Neural crest cell (in vitro differentiated cells): ENCODE measurements around the gene PCDHB8. TPM values are rescaled to one million over a fixed set of nuclear protein-coding genes. Genes with fewer than 3 reads are reported as not detected.
"Not testable (repeated sequence)": the region's sequence is repeated elsewhere in the genome, so short reads cannot be mapped to it uniquely, and the experiment has no call there.

ENCODE experiments used
- DNase-seq: peaks from one replicate; pipeline ENCODE4 v3.0.0; 2021; ENCODE audit warnings: low read depth, mixed read lengths, low spot score
- H3K27ac Mint-ChIP-seq: one replicate; pipeline ENCODE4 v1.8.0; 2021; ENCODE audit warnings: mild to moderate bottlenecking, mixed read lengths; ENCODE audit not compliant: unreplicated experiment
- H3K27me3 Mint-ChIP-seq: 2 replicates; pipeline ENCODE4 v1.8.0; 2021; ENCODE audit warnings: low read depth, mild to moderate bottlenecking, mixed read lengths
- H3K36me3 Mint-ChIP-seq: 2 replicates; pipeline ENCODE4 v1.8.0; 2021; ENCODE audit warnings: low read depth, mild to moderate bottlenecking, mixed read lengths
- H3K4me1 Mint-ChIP-seq: 2 replicates; pipeline ENCODE4 v1.8.0; 2021; ENCODE audit warnings: mixed read lengths
- H3K4me3 Mint-ChIP-seq: one replicate; pipeline ENCODE4 v1.8.0; 2021; ENCODE audit warnings: mild to moderate bottlenecking, mixed read lengths
- H3K9me3 Mint-ChIP-seq: 2 replicates; pipeline ENCODE4 v1.8.0; 2021; ENCODE audit warnings: mixed read lengths
- CTCF ChIP-seq: fragments of 200-600 bp; sonication (generic); conservative IDR thresholded peaks from 2 replicates; pipeline ENCODE4 v1.5.0; 2021; ENCODE audit warnings: antibody characterized with exemption, mild to moderate bottlenecking
- total RNA-seq: library from RNA; stranded (reverse); gene quantifications from 2 replicates; pipeline ENCODE4 v1.2.1, GENCODE V29; 2021

PCDHB8 gene
- total RNA-seq, 1 donor from 2014 or later, result 1.8 TPM

GRCh38 chr5:141150993-141151325 is 26.6 kb upstream of the PCDHB8 start:
- H3K4me3 Mint-ChIP-seq, result no peak overlapping the region
- H3K27ac Mint-ChIP-seq, result no peak overlapping the region
- peaks cover 19% of the 10 kb centered on the region for H3K9me3 Mint-ChIP-seq
- peaks cover 37% of the 10 kb centered on the region for H3K36me3 Mint-ChIP-seq
- H3K27me3 Mint-ChIP-seq, result no peaks in the 10 kb centered on the region
- no peak for TF ChIP-seq CTCF
- no peak for DNase-seq
- H3K4me1 Mint-ChIP-seq, result no peaks in the 10 kb centered on the region

GRCh38 chr5:141151632-141152031 is 26.0 kb upstream of the PCDHB8 start:
- Mint-ChIP-seq H3K9me3 (peaks cover 24% of the 10 kb centered on the region), H3K36me3 (peaks cover 44% of the 10 kb centered on the region)
- not testable (repeated sequence) for DNase-seq, H3K4me1 Mint-ChIP-seq, H3K27me3 Mint-ChIP-seq, H3K4me3 Mint-ChIP-seq, H3K27ac Mint-ChIP-seq

GRCh38 chr5:141152096-141152495 is 25.5 kb upstream of the PCDHB8 start:
- H3K27me3 Mint-ChIP-seq, H3K4me3 Mint-ChIP-seq, H3K4me1 Mint-ChIP-seq, DNase-seq, H3K27ac Mint-ChIP-seq: not testable (repeated sequence)
- H3K9me3 Mint-ChIP-seq, result peaks cover 25% of the 10 kb centered on the region
- peaks cover 49% of the 10 kb centered on the region for H3K36me3 Mint-ChIP-seq

- Mint-ChIP-seq H3K4me1 (no peaks in the 10 kb centered on the region), H3K4me3 (no peak overlapping the region), H3K36me3 (peaks cover 43% of the 10 kb centered on the region), H3K9me3 (peaks cover 16% of the 10 kb centered on the region), H3K27ac (no peak overlapping the region), H3K27me3 (no peaks in the 10 kb centered on the region)
- DNase-seq, result no peak
- TF ChIP-seq CTCF, result peak; percentile 20
Observed at GRCh38 chr5:141155540-141156374, 21.8 kb upstream of the PCDHB8 start.

- H3K36me3 Mint-ChIP-seq, result peaks cover 34% of the 10 kb centered on the region
- H3K4me1 Mint-ChIP-seq, H3K4me3 Mint-ChIP-seq, DNase-seq, H3K27me3 Mint-ChIP-seq, H3K27ac Mint-ChIP-seq: not testable (repeated sequence)
- H3K9me3 Mint-ChIP-seq, result peaks cover 21% of the 10 kb centered on the region
Observed at GRCh38 chr5:141157356-141157755, 20.2 kb upstream of the PCDHB8 start.

GRCh38 chr5:141157901-141158300 is 19.7 kb upstream of the PCDHB8 start:
- peaks cover 31% of the 10 kb centered on the region for H3K36me3 Mint-ChIP-seq
- not testable (repeated sequence) for H3K4me3 Mint-ChIP-seq, H3K27ac Mint-ChIP-seq, H3K27me3 Mint-ChIP-seq, H3K4me1 Mint-ChIP-seq, DNase-seq
- H3K9me3 Mint-ChIP-seq, result peaks cover 19% of the 10 kb centered on the region

GRCh38 chr5:141172381-141173204 is 5.0 kb upstream of the PCDHB8 start, which contains the start of gene PCDHB7:
Gene PCDHB7 (plus strand): TSS chr5:141172644. CDS start chr5:141172836, 192 bp downstream.
- Mint-ChIP-seq H3K4me1 (no peaks in the 10 kb centered on the region), H3K9me3 (peaks cover 23% of the 10 kb centered on the region), H3K36me3 (peaks cover 30% of the 10 kb centered on the region), H3K27me3 (peaks cover 4% of the 10 kb centered on the region), H3K4me3 (no peak within 1 kb of the TSS), H3K27ac (no peak within 1 kb of the TSS)
- peak; percentile 36 for TF ChIP-seq CTCF
- peak; percentile 12 for DNase-seq

GRCh38 chr5:141174291-141175104 is 3.1 kb upstream of the PCDHB8 start:
- not testable (repeated sequence) for H3K4me1 Mint-ChIP-seq, DNase-seq

More at GRCh38 chr5:141174291-141175104, 3.1 kb upstream of the PCDHB8 start:
- H3K9me3 Mint-ChIP-seq, result peaks cover 13% of the 10 kb centered on the region
- H3K36me3 Mint-ChIP-seq, result peaks cover 26% of the 10 kb centered on the region
- H3K4me3 Mint-ChIP-seq, H3K27me3 Mint-ChIP-seq, H3K27ac Mint-ChIP-seq: not testable (repeated sequence)
